ENCODE measurements around the gene PSMB5. TPM values are rescaled to one million over a fixed set of nuclear protein-coding genes. Genes with fewer than 3 reads are reported as not detected.

PSMB5 gene
- polyA plus RNA-seq, 12 donors, result 111 to 238 (median 212) TPM; not detected in 1

Other genes with a start within 250 kb of the PSMB5 start
- gene SLC7A7, start 219.5 kb downstream of the PSMB5 start, polyA plus RNA-seq (ENCODE audit: insufficient read length in 12 of 12), result 10 to 100 TPM in 11 of 12 donors, not detected in 1; 14.0 to 34.9 (median 26.6) TPM
- 10 to 100 TPM in 11 of 12 donors, not detected in 1; 52.5 to 71.0 (median 60.1) TPM for gene MRPL52, start 205.0 kb downstream of the PSMB5 start, polyA plus RNA-seq (ENCODE audit: insufficient read length in 12 of 12)
- gene MMP14, start 198.3 kb downstream of the PSMB5 start, polyA plus RNA-seq (ENCODE audit: insufficient read length in 12 of 12), result 100 to 1,000 TPM in 11 of 12 donors, not detected in 1; 114 to 285 (median 170) TPM
- 10 to 100 TPM in 11 of 12 donors, not detected in 1; 29.7 to 49.0 (median 37.2) TPM for gene LRP10, start 163.2 kb downstream of the PSMB5 start, polyA plus RNA-seq (ENCODE audit: insufficient read length in 12 of 12)
- gene REM2, start 151.7 kb downstream of the PSMB5 start, polyA plus RNA-seq (ENCODE audit: insufficient read length in 12 of 12), result under 1 TPM in 8 of 12 donors, not detected in 4; 0.09 to 0.46 (median 0.14) TPM
- gene RBM23, start 115.8 kb downstream of the PSMB5 start, polyA plus RNA-seq (ENCODE audit: insufficient read length in 12 of 12), result 10 to 100 TPM in 11 of 12 donors, not detected in 1; 48.3 to 86.1 (median 57.0) TPM
- 10 to 100 TPM in 11 of 12 donors, not detected in 1; 54.0 to 87.0 (median 73.5) TPM for gene PRMT5, start 105.5 kb downstream of the PSMB5 start, polyA plus RNA-seq (ENCODE audit: insufficient read length in 12 of 12)
- gene HAUS4, start 77.8 kb downstream of the PSMB5 start, polyA plus RNA-seq (ENCODE audit: insufficient read length in 12 of 12), result 10 to 100 TPM in 11 of 12 donors, not detected in 1; 29.2 to 54.0 (median 40.1) TPM
- 100 to 1,000 TPM in 1 of 12 donors, 10 to 100 TPM in 11; 36.7 to 167 (median 42.0) TPM for gene AJUBA, start 52.3 kb downstream of the PSMB5 start, polyA plus RNA-seq (ENCODE audit: insufficient read length in 12 of 12)
- gene C14orf93, start 24.8 kb downstream of the PSMB5 start, polyA plus RNA-seq (ENCODE audit: insufficient read length in 12 of 12), result 10 to 100 TPM in 8 of 12 donors, 1 to 10 TPM in 3, not detected in 1; 8.9 to 17.0 (median 11.6) TPM
- not detected for gene PSMB11, start 7.3 kb upstream of the PSMB5 start, polyA plus RNA-seq (ENCODE audit: insufficient read length in 12 of 12)
- gene CDH24, start 22.6 kb upstream of the PSMB5 start, polyA plus RNA-seq (ENCODE audit: insufficient read length in 12 of 12), result 10 to 100 TPM in 2 of 12 donors, 1 to 10 TPM in 9, not detected in 1; 2.3 to 12.5 (median 3.7) TPM
- gene ACIN1, start 60.2 kb upstream of the PSMB5 start, polyA plus RNA-seq (ENCODE audit: insufficient read length in 12 of 12), result 100 to 1,000 TPM in 11 of 12 donors, not detected in 1; 108 to 284 (median 129) TPM
- 10 to 100 TPM in 11 of 12 donors, not detected in 1; 30.8 to 62.2 (median 50.8) TPM for gene C14orf119, start 60.6 kb upstream of the PSMB5 start, polyA plus RNA-seq (ENCODE audit: insufficient read length in 12 of 12)
- under 1 TPM in 1 of 12 donors, not detected in 11; 0.07 TPM for gene CIROP, start 70.1 kb upstream of the PSMB5 start, polyA plus RNA-seq (ENCODE audit: insufficient read length in 12 of 12)
- gene CEBPE, start 84.4 kb upstream of the PSMB5 start, polyA plus RNA-seq (ENCODE audit: insufficient read length in 12 of 12), result under 1 TPM in 4 of 12 donors, not detected in 8; 0.08 to 0.61 (median 0.13) TPM
- gene SLC7A8, start 148.8 kb upstream of the PSMB5 start, polyA plus RNA-seq (ENCODE audit: insufficient read length in 12 of 12), result 10 to 100 TPM in 2 of 12 donors, 1 to 10 TPM in 9, not detected in 1; 2.6 to 29.0 (median 4.2) TPM
- gene RNF212B, start 203.0 kb upstream of the PSMB5 start, polyA plus RNA-seq (ENCODE audit: insufficient read length in 12 of 12), result under 1 TPM in 3 of 12 donors, not detected in 9; 0.60 to 0.65 (median 0.63) TPM

Measured in muscle of arm (tissue), 12 donors.